Neural cell (in vitro differentiated cells): ENCODE results near the gene MED27. TPM values are rescaled to one million over a fixed set of nuclear protein-coding genes. Genes with fewer than 3 reads are reported as not detected.

ENCODE experiments used
- H2AFZ ChIP-seq: fragments of 200-600, 300-800 bp; sonication (generic), shearing (Covaris generic); 2 replicates; pipeline ENCODE4 v1.6.0; 2014; ENCODE audit warnings: low read depth, mild to moderate bottlenecking, antibody characterized with exemption, low read length, moderate library complexity
- H3F3A ChIP-seq: fragments of 200-600 bp; shearing (Covaris generic); 2 replicates; pipeline ENCODE4 v1.6.1; 2016; ENCODE audit warnings: mild to moderate bottlenecking, moderate library complexity, mixed read lengths, antibody characterized with exemption, low read length; ENCODE audit not compliant: insufficient read depth, poor library complexity, severe bottlenecking
- H3K27ac ChIP-seq: fragments of 200-600, 300-800 bp; sonication (generic), shearing (Covaris generic); 2 replicates; pipeline ENCODE4 v1.5.1; 2014; ENCODE audit warnings: mild to moderate bottlenecking, low read length, moderate library complexity
- H3K27me3 ChIP-seq: fragments of 300-800, 200-600 bp; sonication (generic), shearing (Covaris generic); 2 replicates; pipeline ENCODE4 v1.6.0; 2014; ENCODE audit warnings: mild to moderate bottlenecking, low read depth, low read length, moderate library complexity; ENCODE audit not compliant: insufficient read depth
- H3K36me3 ChIP-seq: fragments of 300-800, 200-600 bp; sonication (generic), shearing (Covaris generic); 2 replicates; pipeline ENCODE4 v1.5.1; 2014; ENCODE audit warnings: mild to moderate bottlenecking, antibody characterized with exemption, low read length, moderate library complexity; ENCODE audit not compliant: insufficient read depth
- H3K4me2 ChIP-seq: fragments of 300-800, 200-600 bp; sonication (generic), shearing (Covaris generic); 2 replicates; pipeline ENCODE4 v1.6.0; 2014; ENCODE audit warnings: mild to moderate bottlenecking, low read length
- H3K4me3 ChIP-seq: fragments of 300-800, 200-600 bp; sonication (generic), shearing (Covaris generic); 2 replicates; pipeline ENCODE4 v1.5.1; 2014; ENCODE audit warnings: mild to moderate bottlenecking, low read length, moderate library complexity
- H3K79me2 ChIP-seq: fragments of 200-600 bp; shearing (Covaris generic); replicated peaks from 2 replicates; pipeline ENCODE4 v1.6.0; 2014; ENCODE audit warnings: mild to moderate bottlenecking, low read length, moderate library complexity; ENCODE audit not compliant: insufficient read depth
- H3K9ac ChIP-seq: fragments of 300-800, 200-600 bp; sonication (generic), shearing (Covaris generic); 2 replicates; pipeline ENCODE4 v1.6.1; 2016; ENCODE audit warnings: mild to moderate bottlenecking, low read length, mixed read lengths
- H3K9me2 ChIP-seq: fragments of 200-600 bp; shearing (Covaris generic); 2 replicates; pipeline ENCODE4 v1.6.1; 2016; ENCODE audit warnings: mild to moderate bottlenecking, low read length, mixed read lengths; ENCODE audit not compliant: insufficient read depth
- H3K9me3 ChIP-seq: fragments of 200-600, 300-800 bp; sonication (generic), shearing (Covaris generic); 2 replicates; pipeline ENCODE4 v1.6.1; 2016; ENCODE audit warnings: mild to moderate bottlenecking, mixed run types, low read length, moderate library complexity, mixed read lengths
- H4K20me1 ChIP-seq: fragments of 200-600 bp; shearing (Covaris generic); 2 replicates; pipeline ENCODE4 v1.6.1; 2016; ENCODE audit warnings: mild to moderate bottlenecking, mixed run types; ENCODE audit not compliant: insufficient read depth
- EP300 ChIP-seq: fragments of 450-650 bp; conservative IDR thresholded peaks from 2 replicates; pipeline ENCODE4 v1.6.1; 2014; ENCODE audit warnings: antibody characterized with exemption, mild to moderate bottlenecking, moderate library complexity; ENCODE audit not compliant: poor library complexity, severe bottlenecking
- EZH2 ChIP-seq: fragments of 200-600, 300-800 bp; shearing (Covaris generic), sonication (generic); IDR thresholded peaks from 2 replicates; pipeline ENCODE4 v1.6.1; 2014; ENCODE audit warnings: antibody characterized with exemption, low read length, borderline replicate concordance, mild to moderate bottlenecking; ENCODE audit not compliant: insufficient read depth, poor library complexity, severe bottlenecking
- MXI1 ChIP-seq: fragments of 450-650 bp; conservative IDR thresholded peaks from 2 replicates; pipeline ENCODE4 v1.6.1; 2014; ENCODE audit warnings: antibody characterized with exemption, mild to moderate bottlenecking; ENCODE audit not compliant: poor library complexity, severe bottlenecking
- POLR2AphosphoS5 ChIP-seq: IDR thresholded peaks from 2 replicates; pipeline ENCODE4 v1.6.1; 2012
- RAD21 ChIP-seq: fragments of 450-650 bp; conservative IDR thresholded peaks from 2 replicates; pipeline ENCODE4 v1.6.1; 2014; ENCODE audit warnings: antibody characterized with exemption, mild to moderate bottlenecking, moderate library complexity
- SMC3 ChIP-seq: fragments of 450-650 bp; conservative IDR thresholded peaks from 2 replicates; pipeline ENCODE4 v1.6.1; 2014; ENCODE audit warnings: antibody characterized with exemption, mild to moderate bottlenecking, moderate library complexity; ENCODE audit not compliant: poor library complexity
- polyA plus RNA-seq: library from polyadenylated mRNA; depleted of rRNA; stranded (reverse); fragments of >200 nt; gene quantifications from 2 replicates; pipeline ENCODE4 v1.2.3, GENCODE V29; 2014
- TF ChIP-seq, protein P1 (sequence below): fragments of 450-650 bp; IDR thresholded peaks from 2 replicates; pipeline ENCODE4 v1.5.1; 2014; ENCODE audit warnings: antibody characterized with exemption, mild to moderate bottlenecking, moderate library complexity; ENCODE audit not compliant: poor library complexity, severe bottlenecking
- TF ChIP-seq, protein P2 (sequence below): IDR thresholded peaks from 2 replicates; pipeline ENCODE4 v1.6.1; 2012; ENCODE audit warnings: borderline replicate concordance

The MED27 gene
- polyA plus RNA-seq, 1 donor from 2014 or later: 7.5 TPM

GRCh38 chr9:132003319-132003704, 76.4 kb downstream of the MED27 start:
- H3K9me2 ChIP-seq: no peaks in the 10 kb centered on the region
- TF ChIP-seq POLR2AphosphoS5 (no peak), MXI1 (no peak), SMC3 (no peak)
- TF ChIP-seq, protein P1, sequence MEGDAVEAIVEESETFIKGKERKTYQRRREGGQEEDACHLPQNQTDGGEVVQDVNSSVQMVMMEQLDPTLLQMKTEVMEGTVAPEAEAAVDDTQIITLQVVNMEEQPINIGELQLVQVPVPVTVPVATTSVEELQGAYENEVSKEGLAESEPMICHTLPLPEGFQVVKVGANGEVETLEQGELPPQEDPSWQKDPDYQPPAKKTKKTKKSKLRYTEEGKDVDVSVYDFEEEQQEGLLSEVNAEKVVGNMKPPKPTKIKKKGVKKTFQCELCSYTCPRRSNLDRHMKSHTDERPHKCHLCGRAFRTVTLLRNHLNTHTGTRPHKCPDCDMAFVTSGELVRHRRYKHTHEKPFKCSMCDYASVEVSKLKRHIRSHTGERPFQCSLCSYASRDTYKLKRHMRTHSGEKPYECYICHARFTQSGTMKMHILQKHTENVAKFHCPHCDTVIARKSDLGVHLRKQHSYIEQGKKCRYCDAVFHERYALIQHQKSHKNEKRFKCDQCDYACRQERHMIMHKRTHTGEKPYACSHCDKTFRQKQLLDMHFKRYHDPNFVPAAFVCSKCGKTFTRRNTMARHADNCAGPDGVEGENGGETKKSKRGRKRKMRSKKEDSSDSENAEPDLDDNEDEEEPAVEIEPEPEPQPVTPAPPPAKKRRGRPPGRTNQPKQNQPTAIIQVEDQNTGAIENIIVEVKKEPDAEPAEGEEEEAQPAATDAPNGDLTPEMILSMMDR: no peak
- no peaks in the 10 kb centered on the region for H4K20me1 ChIP-seq
- no peaks in the 10 kb centered on the region for H3K27me3 ChIP-seq
- H3K9me3 ChIP-seq: no peaks in the 10 kb centered on the region
- no peaks in the 10 kb centered on the region for H3K36me3 ChIP-seq
- H3F3A ChIP-seq: no peaks in the 10 kb centered on the region
- H3K27ac ChIP-seq: no peak overlapping the region
- H2AFZ ChIP-seq: no peak overlapping the region
- no peaks in the 10 kb centered on the region for H3K79me2 ChIP-seq
- no peak overlapping the region for H3K4me3 ChIP-seq
- H3K9ac ChIP-seq: no peak overlapping the region
- no peak overlapping the region for H3K4me2 ChIP-seq

- Histone ChIP-seq H4K20me1 (no peaks in the 10 kb centered on the region), H3K27me3 (no peaks in the 10 kb centered on the region), H3K4me2 (no peak overlapping the region), H3K9me2 (no peaks in the 10 kb centered on the region), H3K36me3 (no peaks in the 10 kb centered on the region), H3K9ac (no peak overlapping the region), H3K9me3 (no peaks in the 10 kb centered on the region), H3F3A (no peaks in the 10 kb centered on the region), H3K79me2 (no peaks in the 10 kb centered on the region), H3K4me3 (no peak overlapping the region), H2AFZ (no peak overlapping the region), H3K27ac (no peak overlapping the region)
- TF ChIP-seq MXI1: no peak
- TF ChIP-seq POLR2AphosphoS5: no peak
- TF ChIP-seq, protein P2, sequence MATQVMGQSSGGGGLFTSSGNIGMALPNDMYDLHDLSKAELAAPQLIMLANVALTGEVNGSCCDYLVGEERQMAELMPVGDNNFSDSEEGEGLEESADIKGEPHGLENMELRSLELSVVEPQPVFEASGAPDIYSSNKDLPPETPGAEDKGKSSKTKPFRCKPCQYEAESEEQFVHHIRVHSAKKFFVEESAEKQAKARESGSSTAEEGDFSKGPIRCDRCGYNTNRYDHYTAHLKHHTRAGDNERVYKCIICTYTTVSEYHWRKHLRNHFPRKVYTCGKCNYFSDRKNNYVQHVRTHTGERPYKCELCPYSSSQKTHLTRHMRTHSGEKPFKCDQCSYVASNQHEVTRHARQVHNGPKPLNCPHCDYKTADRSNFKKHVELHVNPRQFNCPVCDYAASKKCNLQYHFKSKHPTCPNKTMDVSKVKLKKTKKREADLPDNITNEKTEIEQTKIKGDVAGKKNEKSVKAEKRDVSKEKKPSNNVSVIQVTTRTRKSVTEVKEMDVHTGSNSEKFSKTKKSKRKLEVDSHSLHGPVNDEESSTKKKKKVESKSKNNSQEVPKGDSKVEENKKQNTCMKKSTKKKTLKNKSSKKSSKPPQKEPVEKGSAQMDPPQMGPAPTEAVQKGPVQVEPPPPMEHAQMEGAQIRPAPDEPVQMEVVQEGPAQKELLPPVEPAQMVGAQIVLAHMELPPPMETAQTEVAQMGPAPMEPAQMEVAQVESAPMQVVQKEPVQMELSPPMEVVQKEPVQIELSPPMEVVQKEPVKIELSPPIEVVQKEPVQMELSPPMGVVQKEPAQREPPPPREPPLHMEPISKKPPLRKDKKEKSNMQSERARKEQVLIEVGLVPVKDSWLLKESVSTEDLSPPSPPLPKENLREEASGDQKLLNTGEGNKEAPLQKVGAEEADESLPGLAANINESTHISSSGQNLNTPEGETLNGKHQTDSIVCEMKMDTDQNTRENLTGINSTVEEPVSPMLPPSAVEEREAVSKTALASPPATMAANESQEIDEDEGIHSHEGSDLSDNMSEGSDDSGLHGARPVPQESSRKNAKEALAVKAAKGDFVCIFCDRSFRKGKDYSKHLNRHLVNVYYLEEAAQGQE: no peak
- TF ChIP-seq EP300: no peak
- no peak for TF ChIP-seq RAD21
- TF ChIP-seq, protein P1: no peak
- TF ChIP-seq SMC3: no peak
- no peak for TF ChIP-seq EZH2
Measured at GRCh38 chr9:132002643-132003318, 76.9 kb downstream of the MED27 start.
